GM23338 (cell line): Measurements from ENCODE around the gene MLST8. TPM values are rescaled to one million over a fixed set of nuclear protein-coding genes. Genes with fewer than 3 reads are reported as not detected.

Experiments used
- ATAC-seq: fragments of 200-7000 bp; cut with Tn5 transposase; 3 replicates; pipeline ENCODE4 v1.9.1; 2020
- DNase-seq: peaks from one replicate; pipeline ENCODE4 v3.0.0-alpha.2; 2015; ENCODE audit warnings: low spot score
- H2AFZ ChIP-seq: fragments of 200-600 bp; sonication (generic); 2 replicates; pipeline ENCODE4 v1.8.0; 2016; ENCODE audit warnings: antibody characterized with exemption, mild to moderate bottlenecking, moderate library complexity
- H3F3A ChIP-seq: fragments of 200-600 bp; sonication (generic); replicated peaks from 2 replicates; pipeline ENCODE4 v1.8.0; 2017; ENCODE audit warnings: antibody characterized with exemption, mixed run types, low read depth
- H3K27ac ChIP-seq: fragments of 200-600 bp; sonication (generic); 2 replicates; pipeline ENCODE4 v1.6.1; 2016; ENCODE audit warnings: low read depth
- H3K27me3 ChIP-seq: fragments of 200-600 bp; sonication (generic); 2 replicates; pipeline ENCODE4 v1.8.0; 2016; ENCODE audit warnings: mild to moderate bottlenecking, mixed run types, moderate library complexity; ENCODE audit not compliant: insufficient read depth
- H3K36me3 ChIP-seq: fragments of 200-600 bp; sonication (generic); 2 replicates; pipeline ENCODE4 v1.8.0; 2016; ENCODE audit warnings: mild to moderate bottlenecking; ENCODE audit not compliant: insufficient read depth
- H3K4me1 ChIP-seq: fragments of 200-600 bp; sonication (generic); 2 replicates; pipeline ENCODE4 v1.8.0; 2016; ENCODE audit warnings: mild to moderate bottlenecking, moderate library complexity; ENCODE audit not compliant: insufficient read depth
- H3K4me2 ChIP-seq: fragments of 200-600 bp; sonication (generic); 2 replicates; pipeline ENCODE4 v1.7.1; 2017; ENCODE audit warnings: mixed run types
- H3K4me3 ChIP-seq: fragments of 200-600 bp; sonication (generic); 2 replicates; pipeline ENCODE4 v1.6.1; 2016; ENCODE audit warnings: mixed run types
- H3K79me2 ChIP-seq: fragments of 200-600 bp; sonication (generic); replicated peaks from 2 replicates; pipeline ENCODE4 v1.8.0; 2017; ENCODE audit warnings: mild to moderate bottlenecking; ENCODE audit not compliant: insufficient read depth
- H3K9me2 ChIP-seq: fragments of 200-600 bp; sonication (generic); 2 replicates; pipeline ENCODE4 v1.8.0; 2017; ENCODE audit not compliant: insufficient read depth
- H4K20me1 ChIP-seq: fragments of 200-600 bp; sonication (generic); replicated peaks from 2 replicates; pipeline ENCODE4 v1.8.0; 2017; ENCODE audit warnings: mild to moderate bottlenecking; ENCODE audit not compliant: insufficient read depth
- H3K27ac Mint-ChIP-seq: 2 replicates; pipeline ENCODE4 v1.8.0; 2020; ENCODE audit warnings: inconsistent platforms, mild to moderate bottlenecking, moderate library complexity, mixed read lengths
- H3K27me3 Mint-ChIP-seq: 3 replicates; pipeline ENCODE4 v1.8.0; 2022; ENCODE audit warnings: low read depth, mild to moderate bottlenecking, moderate library complexity, mixed read lengths, inconsistent platforms; ENCODE audit not compliant: insufficient read depth, poor library complexity
- H3K36me3 Mint-ChIP-seq: 3 replicates; pipeline ENCODE4 v1.8.0; 2021; ENCODE audit warnings: low read depth, mild to moderate bottlenecking, inconsistent platforms, moderate library complexity, mixed read lengths
- H3K4me1 Mint-ChIP-seq: 3 replicates; pipeline ENCODE4 v1.8.0; 2020; ENCODE audit warnings: mild to moderate bottlenecking, inconsistent platforms, mixed read lengths
- H3K4me3 Mint-ChIP-seq: 3 replicates; pipeline ENCODE4 v1.8.0; 2021; ENCODE audit warnings: moderate library complexity, mild to moderate bottlenecking, inconsistent platforms, mixed read lengths
- H3K9me3 Mint-ChIP-seq: 3 replicates; pipeline ENCODE4 v1.8.0; 2020; ENCODE audit warnings: moderate library complexity, mild to moderate bottlenecking, inconsistent platforms, mixed read lengths
- CREB1 ChIP-seq: fragments of 250-450 bp; sonication (Bioruptor Pico); IDR thresholded peaks from 2 replicates; pipeline ENCODE4 v1.5.0; 2020; ENCODE audit warnings: low read depth, mild to moderate bottlenecking, moderate library complexity
- CTCF ChIP-seq, 2 experiments: fragments of 200-600 bp in 1 of 2; sonication (generic) in 1 of 2; conservative IDR thresholded peaks; 2 replicates each; pipeline versions ENCODE4 v1.5.1 to v1.6.1; 2016 to 2017; ENCODE audit warnings: antibody characterized with exemption in 2 of 2, low read depth in 2 of 2, mild to moderate bottlenecking in 2 of 2, moderate library complexity in 1 of 2
- ETS1 ChIP-seq: IDR thresholded peaks from 2 replicates; pipeline ENCODE4 v1.6.1; 2016; ENCODE audit warnings: antibody characterized with exemption
- EZH2 ChIP-seq: fragments of 200-600 bp; sonication (generic); IDR thresholded peaks from one replicate; pipeline ENCODE4 v1.8.0; 2017; ENCODE audit warnings: antibody characterized with exemption, mild to moderate bottlenecking, low read depth; ENCODE audit not compliant: unreplicated experiment
- EZH2phosphoT487 ChIP-seq: fragments of 200-600 bp; sonication (generic); IDR thresholded peaks from one replicate; pipeline ENCODE4 v1.8.1; 2018; ENCODE audit warnings: antibody characterized with exemption; ENCODE audit not compliant: unreplicated experiment
- JUNB ChIP-seq: IDR thresholded peaks from one replicate; pipeline ENCODE4 v1.6.1; 2016; ENCODE audit warnings: antibody characterized with exemption; ENCODE audit not compliant: unreplicated experiment
- NANOG ChIP-seq: IDR thresholded peaks from 2 replicates; pipeline ENCODE4 v1.6.1; 2016; ENCODE audit warnings: antibody characterized with exemption, borderline replicate concordance
- POLR2AphosphoS5 ChIP-seq: IDR thresholded peaks from 2 replicates; pipeline ENCODE4 v1.6.1; 2016; ENCODE audit warnings: antibody characterized with exemption, low read depth
- REST ChIP-seq: IDR thresholded peaks from one replicate; pipeline ENCODE4 v1.6.1; 2018; ENCODE audit warnings: antibody characterized with exemption; ENCODE audit not compliant: unreplicated experiment
- STAT1 ChIP-seq: IDR thresholded peaks from one replicate; pipeline ENCODE4 v1.6.1; 2016; ENCODE audit warnings: antibody characterized with exemption; ENCODE audit not compliant: unreplicated experiment
- ZNF114 ChIP-seq: fragments of 250-450 bp; sonication (Bioruptor Pico); IDR thresholded peaks from 2 replicates; pipeline ENCODE4 v1.5.0; 2020; ENCODE audit warnings: mild to moderate bottlenecking, moderate library complexity
- ZNF331 ChIP-seq: fragments of 250-450 bp; sonication (Bioruptor Pico); IDR thresholded peaks from 2 replicates; pipeline ENCODE4 v1.5.0; 2020; ENCODE audit warnings: low read depth, mild to moderate bottlenecking, moderate library complexity
- ZNF462 ChIP-seq: fragments of 250-450 bp; sonication (Bioruptor Pico); IDR thresholded peaks from 2 replicates; pipeline ENCODE4 v1.5.0; 2020; ENCODE audit warnings: mild to moderate bottlenecking, moderate library complexity
- polyA plus RNA-seq: library from polyadenylated mRNA; unstranded; fragments of >200 nt; fragmentation: Nextera tagmentation; extraction: Ambion mirVana; gene quantifications from 2 replicates; pipeline ENCODE4 v1.2.1, GENCODE V29; 2016
- total RNA-seq: library from RNA; depleted of rRNA; stranded (reverse); fragments of >200 nt; shearing (Covaris generic); gene quantifications from 2 replicates; pipeline ENCODE4 v1.2.3, GENCODE V29; 2014

MLST8 gene
- total and polyA plus RNA-seq, 2 experiments from 2014 or later, result 58.8 to 138 TPM

- Histone ChIP-seq H3K4me1 (no peaks in the 10 kb centered on the region; the same call in 1 of the 2 replicates), H3K27me3 (no peaks in the 10 kb centered on the region), H4K20me1 (peaks cover 5% of the 10 kb centered on the region), H3K36me3 (0 out of 2 replicates have a peak, but pooled peaks cover 5% of the 10 kb centered on the region), H3K27ac (no peak overlapping the region), H3F3A (peaks cover 5% of the 10 kb centered on the region; the same call in 1 of the 2 replicates), H3K4me3 (no peak overlapping the region), H3K9me2 (no peaks in the 10 kb centered on the region), H3K4me2 (no peak overlapping the region), H3K79me2 (peaks cover 44% of the 10 kb centered on the region), H2AFZ (no peak overlapping the region)
- Mint-ChIP-seq H3K4me1 (no peaks in the 10 kb centered on the region; the same call in 2 of the 3 replicates), H3K36me3 (peaks cover 6% of the 10 kb centered on the region; the same call in 2 of the 3 replicates), H3K27ac (no peak overlapping the region), H3K9me3 (no peaks in the 10 kb centered on the region), H3K4me3 (no peak overlapping the region), H3K27me3 (peaks cover 14% of the 10 kb centered on the region)
- TF ChIP-seq ETS1 (no peak), CREB1 (no peak), ZNF331 (CRISPR knock-in tag) (no peak), ZNF114 (CRISPR knock-in tag) (no peak), EZH2phosphoT487 (no peak), EZH2 (no peak), JUNB (no peak), CTCF (conservative IDR thresholded peaks at IDR 0.05; ENCODE audit: low read depth in 2 of 2) (no peak), NANOG (no peak), ZNF462 (no peak), POLR2AphosphoS5 (no peak), REST (no peak), STAT1 (no peak)
- DNase-seq (no peak), ATAC-seq (no peak)
Observed at GRCh38 chr16:2228161-2228824, 23.0 kb downstream of the MLST8 start.
